SHP77 treated with DMSO at 0.1 percent for 48 hours (cell line): ENCODE data around the gene FSCN2.
A peak's percentile ranks its signal among the peaks of the same experiment; 100 is the strongest.

Source experiments
- DNase-seq: peaks from one replicate; lab custom pipeline; 2025; lab: John Stamatoyannopoulos, UW

Gene FSCN2

DNA sequence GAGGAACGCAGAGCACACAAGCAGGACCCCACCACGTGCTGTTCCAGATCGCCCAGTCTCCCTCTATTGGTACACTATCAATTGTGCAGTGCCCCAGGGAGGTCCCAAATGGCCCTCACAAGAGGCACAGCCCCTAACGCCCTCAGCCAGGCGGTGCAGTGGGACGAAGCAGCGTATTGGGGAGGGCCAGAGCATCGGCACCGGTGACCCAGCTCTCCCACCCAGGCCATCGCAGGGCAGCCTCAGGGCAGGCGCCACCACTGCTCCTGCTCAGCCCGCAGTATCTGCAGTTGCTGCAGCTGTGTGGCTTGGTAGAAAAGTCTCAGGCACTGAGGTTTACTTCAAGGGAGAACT, 29.9 kb downstream of the FSCN2 start:
- DNase-seq: no peak

- DNase-seq: no peak
Observed at GRCh38 chr17:81558941-81559806, 31.0 kb downstream of the FSCN2 start.

- DNase-seq: no peak
Observed at GRCh38 chr17:81561494-81561885, 33.3 kb downstream of the FSCN2 start.

DNA sequence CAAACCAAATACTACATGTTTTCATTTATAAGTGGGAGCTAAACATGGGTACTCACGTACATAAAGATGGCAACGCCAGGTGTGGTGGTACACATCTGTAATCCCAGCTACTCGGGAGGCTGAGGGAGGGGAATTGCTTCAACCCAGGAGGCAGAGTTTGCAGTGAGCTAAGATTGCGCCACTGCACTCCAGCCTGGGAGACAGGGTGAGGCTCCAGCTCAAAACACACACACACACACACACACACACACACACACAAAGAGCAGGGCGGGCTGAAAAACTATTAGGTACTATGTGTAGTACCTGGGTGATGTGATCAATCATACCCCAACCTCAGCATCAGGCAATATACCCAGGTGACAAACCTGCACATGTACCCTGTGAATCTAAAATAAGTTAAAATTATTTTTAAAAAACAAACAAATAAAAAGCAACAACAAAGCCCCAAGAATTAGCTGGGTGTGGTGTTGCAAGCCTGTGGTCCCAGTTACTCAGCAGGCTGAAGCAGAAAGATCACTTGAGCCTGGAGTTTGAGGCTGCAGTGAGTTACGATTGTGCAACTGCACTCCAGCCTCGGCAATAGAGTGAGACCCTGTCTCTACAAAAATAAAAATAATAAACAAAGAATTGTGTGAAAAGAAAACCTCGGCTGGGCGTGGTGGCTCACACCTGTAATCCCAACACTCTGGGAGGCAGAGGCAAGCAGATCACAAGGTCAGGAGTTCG, 35.8 kb downstream of the FSCN2 start:
- DNase-seq: no peak

GRCh38 chr17:81564778-81565177, 36.6 kb downstream of the FSCN2 start:
- no peak for DNase-seq

DNA sequence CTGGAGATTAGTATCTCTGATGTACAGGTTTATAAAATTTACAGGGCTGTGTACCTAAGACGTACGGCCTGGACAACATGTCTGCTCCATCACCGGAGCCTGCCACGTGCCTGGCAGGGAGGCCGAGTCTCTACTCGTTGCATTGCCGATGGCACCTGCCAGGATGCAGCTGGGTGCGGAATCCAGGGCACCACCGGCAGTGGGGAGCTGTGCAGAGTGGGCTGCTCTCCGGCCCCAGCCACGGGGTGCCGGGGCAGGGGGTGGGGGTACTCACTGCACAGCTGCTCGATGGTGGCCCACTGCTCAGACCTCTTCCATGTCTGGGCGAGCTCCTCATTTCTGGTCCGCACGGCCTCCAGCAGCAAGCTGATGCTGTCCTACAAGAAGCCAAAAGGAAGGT, 37.1 kb downstream of the FSCN2 start:
- DNase-seq: no peak

- DNase-seq: peak; percentile 92
Observed at GRCh38 chr17:81566461-81567126, 38.4 kb downstream of the FSCN2 start.

DNA sequence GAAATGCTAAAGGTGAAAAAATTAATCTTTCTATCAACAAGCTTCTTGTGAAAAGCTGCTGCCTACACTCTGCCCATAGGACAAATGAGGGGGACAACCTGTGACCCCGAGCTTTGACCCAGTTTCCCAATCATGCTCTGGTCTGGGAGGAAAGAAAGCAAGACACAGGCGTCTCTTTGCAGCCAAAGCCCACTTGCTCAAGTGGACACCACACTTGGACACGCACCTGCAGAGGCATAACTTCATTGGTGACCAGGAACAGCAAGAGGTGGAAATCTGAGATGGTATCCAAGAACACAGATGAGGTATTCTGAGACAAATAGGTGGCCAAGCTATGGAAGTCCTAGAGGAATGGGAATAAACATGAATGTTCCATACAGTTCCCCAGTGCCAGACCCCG, 39.0 kb downstream of the FSCN2 start:
- no peak for DNase-seq

DNA sequence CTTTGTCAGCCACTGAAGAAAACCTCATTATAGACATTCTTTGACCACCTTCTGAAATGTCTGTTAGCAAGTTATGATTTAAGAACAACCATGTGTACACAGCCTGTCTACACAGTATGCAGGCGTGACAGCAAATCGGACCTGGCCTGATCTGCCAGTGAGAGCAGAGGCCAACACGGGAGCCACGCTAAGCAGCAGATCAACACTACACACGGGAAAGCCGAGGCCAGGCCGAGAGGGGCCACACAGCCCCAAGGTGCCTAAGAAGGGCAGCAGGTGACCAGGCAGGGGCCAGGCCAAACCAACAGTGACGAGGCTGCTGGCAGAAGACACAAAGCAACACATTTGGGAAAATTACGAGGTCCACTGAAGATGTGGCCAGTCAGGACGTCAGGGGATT, 40.2 kb downstream of the FSCN2 start:
- no peak for DNase-seq

DNA sequence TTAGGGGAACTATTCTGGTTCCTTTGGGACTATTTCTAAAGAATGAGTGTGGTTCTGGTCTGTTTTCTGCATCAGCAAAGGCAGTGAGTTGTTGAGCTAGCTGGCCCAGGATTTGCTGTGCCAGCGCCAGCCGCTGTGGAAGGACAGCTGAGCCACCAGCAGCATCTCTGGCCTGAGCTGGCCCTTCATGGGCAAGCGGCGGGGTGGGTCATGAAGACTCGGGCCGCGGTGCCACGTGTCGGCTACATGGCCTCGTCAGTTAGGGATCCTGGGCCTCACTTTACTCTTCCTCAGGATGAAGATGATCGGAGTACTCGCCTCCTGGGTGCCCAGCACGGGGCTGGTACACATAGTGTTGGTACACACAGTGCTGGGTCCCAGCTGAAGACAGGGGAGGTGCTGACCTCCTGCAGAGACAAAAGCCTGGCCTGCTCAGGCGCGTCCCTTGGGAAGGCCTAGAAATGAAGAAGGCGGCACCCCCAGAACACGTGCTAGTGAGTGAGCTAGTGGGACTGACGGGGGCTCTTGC, 41.9 kb downstream of the FSCN2 start:
- no peak for DNase-seq

GRCh38 chr17:81570964-81571363, 42.8 kb downstream of the FSCN2 start:
- no peak for DNase-seq

DNA sequence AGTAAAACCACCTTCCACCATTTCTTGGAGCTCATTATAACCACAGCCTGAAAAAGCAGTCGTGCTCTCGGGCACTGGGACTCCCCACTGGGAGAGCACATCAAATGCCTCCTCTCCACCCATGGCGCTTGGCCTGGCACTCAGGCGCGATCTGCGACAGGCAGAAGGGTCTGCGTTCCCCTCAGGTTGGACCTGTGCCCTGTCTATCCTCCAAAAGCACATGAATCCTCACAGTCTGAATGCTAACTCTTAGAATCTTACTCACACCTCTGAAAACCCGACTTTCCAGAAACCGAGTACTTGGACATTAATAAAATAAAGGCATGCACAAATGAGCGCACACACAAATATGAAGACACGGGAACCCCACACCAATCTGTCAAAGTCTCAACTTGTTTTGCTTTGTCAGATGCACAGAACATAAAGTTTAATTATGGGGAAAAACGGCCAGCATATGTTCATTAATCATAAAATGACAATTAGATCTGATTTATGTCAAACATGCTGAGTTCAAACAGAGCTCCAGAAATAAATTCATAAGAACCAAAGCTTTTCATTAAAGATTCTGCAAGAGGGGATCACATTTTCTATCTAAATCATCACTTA, 44.5 kb downstream of the FSCN2 start:
- DNase-seq: no peak

DNA sequence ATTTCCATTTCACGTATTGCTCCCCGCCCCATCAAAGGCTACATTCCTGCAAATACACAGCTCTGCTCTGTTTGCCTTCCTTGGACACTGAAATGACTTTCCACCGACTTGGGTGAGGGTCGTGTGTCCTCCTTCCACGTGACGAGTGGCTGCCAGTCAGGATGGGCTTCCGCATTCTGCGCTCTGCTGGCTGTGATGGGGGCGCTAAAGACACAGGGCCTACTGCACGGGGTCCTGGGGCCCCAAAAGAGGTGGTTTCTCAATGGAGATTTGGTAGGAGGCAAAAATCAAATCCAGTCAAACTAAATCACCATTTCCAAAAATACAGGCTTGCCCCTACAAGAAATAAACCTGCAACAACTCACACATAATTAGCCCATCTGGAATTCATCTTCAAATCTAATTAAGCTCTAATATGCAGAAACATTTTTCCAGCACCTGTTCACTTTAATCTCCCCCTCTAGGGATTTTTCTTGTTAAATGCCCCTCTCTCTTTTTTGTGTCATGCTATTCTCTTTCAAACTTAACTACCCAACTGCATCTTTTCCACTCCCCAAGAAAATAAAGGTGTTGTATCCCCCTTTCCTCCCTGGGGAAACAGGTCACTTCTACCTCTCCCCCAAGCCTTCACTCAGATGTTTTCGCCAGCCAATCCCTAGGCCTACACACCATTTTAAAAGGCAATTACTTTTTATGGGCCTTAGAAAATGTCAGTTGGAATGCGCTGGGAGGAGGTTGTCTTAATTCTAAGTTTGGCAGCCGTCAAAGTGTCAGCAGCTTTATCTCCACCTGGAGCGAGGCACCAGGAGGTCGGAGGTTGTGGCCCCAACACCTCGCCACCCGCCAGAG, 45.8 kb downstream of the FSCN2 start:
- DNase-seq: no peak

GRCh38 chr17:81574643-81574956, 46.4 kb downstream of the FSCN2 start:
- no peak for DNase-seq

GRCh38 chr17:81575836-81576235, 47.7 kb downstream of the FSCN2 start:
- no peak for DNase-seq

DNA sequence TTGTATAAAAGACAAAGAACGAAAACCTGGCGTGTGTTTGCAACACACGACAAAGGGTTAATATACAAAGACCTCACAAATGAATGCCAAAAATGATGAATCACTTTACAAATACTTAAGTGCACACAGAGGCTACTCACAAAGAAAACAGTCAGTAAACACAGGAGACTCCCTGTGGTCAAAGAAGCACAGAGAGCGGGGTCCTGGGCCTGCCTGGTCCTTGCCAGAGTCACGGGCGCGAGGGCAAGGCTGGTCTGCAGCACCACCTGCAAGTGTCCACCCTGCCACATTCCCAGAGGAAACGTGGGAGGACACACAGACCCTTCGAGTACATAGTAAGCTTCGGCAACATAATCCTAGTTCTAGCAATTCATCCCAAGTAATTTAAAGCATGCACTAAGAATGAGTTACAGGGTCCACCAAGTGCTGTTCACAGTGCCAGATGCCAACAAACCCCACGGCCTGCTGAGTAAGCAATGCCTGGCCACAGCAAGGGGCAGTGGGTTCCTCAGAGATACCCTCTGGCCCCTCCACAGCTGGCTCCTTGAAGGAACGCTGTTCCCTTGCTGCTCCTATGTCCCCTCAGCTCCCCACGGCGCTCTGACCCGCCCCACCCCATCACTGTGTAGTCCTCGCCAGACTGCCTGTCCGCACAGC, 48.6 kb downstream of the FSCN2 start:
- no peak for DNase-seq

- DNase-seq: peak; percentile 56
Observed at GRCh38 chr17:81577278-81578000, 49.3 kb downstream of the FSCN2 start.

GRCh38 chr17:81578038-81578441, 49.9 kb downstream of the FSCN2 start:
- no peak for DNase-seq

DNA sequence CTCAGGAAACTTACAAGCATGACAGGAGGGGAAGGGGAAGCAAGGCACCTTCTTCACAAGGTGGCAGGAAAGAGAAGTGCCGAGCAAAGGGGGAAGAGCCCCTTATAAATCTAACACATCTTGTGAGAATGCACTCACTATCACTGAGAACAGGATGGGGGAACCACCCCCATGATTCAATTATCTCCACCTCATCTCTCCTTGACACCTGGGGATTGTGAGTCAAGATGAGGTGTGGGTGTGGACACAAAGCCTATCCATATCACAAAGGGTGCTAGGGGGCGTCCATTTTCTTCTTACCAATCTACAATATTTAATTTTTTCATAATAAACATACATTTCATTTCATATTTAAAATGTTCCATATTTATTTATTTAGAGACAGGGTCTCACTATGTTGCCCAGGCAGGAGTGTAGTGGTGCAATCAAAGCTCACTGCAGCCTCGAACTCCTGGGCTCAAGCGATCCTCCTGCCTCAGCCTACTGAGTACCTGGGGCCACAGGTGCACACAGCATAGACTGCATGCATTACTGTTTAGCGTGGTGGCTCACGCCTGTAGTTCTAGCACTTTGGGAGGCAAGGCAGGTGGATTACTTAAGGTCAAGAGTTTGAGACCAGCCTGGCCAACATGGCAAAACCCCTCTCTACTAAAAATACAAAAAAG, 50.5 kb downstream of the FSCN2 start:
- no peak for DNase-seq

- no peak for DNase-seq
Observed at GRCh38 chr17:81579298-81579697, 51.1 kb downstream of the FSCN2 start.
